Left ventricle myocardium inferior (tissue), 1 donor: ENCODE data around the gene PPIP5K2. TPM values are rescaled to one million over a fixed set of nuclear protein-coding genes. Genes with fewer than 3 reads are reported as not detected.
"Not testable (repeated sequence)": the region's sequence is repeated elsewhere in the genome, so short reads cannot be mapped to it uniquely, and the experiment has no call there.

ENCODE experiments used
- DNase-seq: peaks from one replicate; pipeline ENCODE4 v3.0.0-alpha.2; 2020
- H3K27ac ChIP-seq: fragments of 200-600 bp; replicated peaks from 2 replicates; pipeline ENCODE4 v1.8.0; 2021
- H3K27me3 ChIP-seq: fragments of 200-600 bp; 2 replicates; pipeline ENCODE4 v1.8.0; 2021; ENCODE audit warnings: low read depth
- H3K36me3 ChIP-seq: fragments of 200-600 bp; 2 replicates; pipeline ENCODE4 v1.8.0; 2021
- H3K4me1 ChIP-seq: fragments of 200-600 bp; 2 replicates; pipeline ENCODE4 v1.8.0; 2021
- H3K4me3 ChIP-seq: fragments of 200-600 bp; 2 replicates; pipeline ENCODE4 v1.8.0; 2021; ENCODE audit warnings: mild to moderate bottlenecking, moderate library complexity
- H3K9me3 ChIP-seq: fragments of 200-600 bp; replicated peaks from 2 replicates; pipeline ENCODE4 v1.8.0; 2021
- CTCF ChIP-seq: fragments of 200-600 bp; IDR thresholded peaks from 2 replicates; pipeline ENCODE4 v1.8.0; 2021; ENCODE audit warnings: antibody characterized with exemption, mild to moderate bottlenecking, borderline replicate concordance
- intact Hi-C: fragments of 100-400 bp; cut with micrococcal nuclease; formaldehyde crosslinking; loops from one replicate; pipeline ENCODE4 v1.11.0; 2022
- long read RNA-seq: library from polyadenylated mRNA; unstranded; transcript quantifications from one replicate; pipeline ENCODE4 v2.0.0, GENCODE V29; 2021
- total RNA-seq: library from RNA; stranded (reverse); fragmentation: NEBNext Ultra II Directional; extraction: Animal tissue kit (Norgen Biotek cat#: 25700); gene quantifications from one replicate; pipeline ENCODE4 v1.2.1, GENCODE V29; 2021
- donor health status: DM: no; HTN: yes; CAD: no; lungs with severe emphysema.

Gene PPIP5K2
- total RNA-seq, result 28.5 TPM
- long read RNA-seq, partial matches to known transcripts, result 0 of 7 reads
- long read RNA-seq, other reads (novel, unspliced or antisense), result 6 of 7 reads

GRCh38 chr5:103119765-103120606, at the start of gene PPIP5K2, which contains the start of gene GIN1:
Gene PPIP5K2 (plus strand): TSS chr5:103120301. CDS start chr5:103129590, 9,289 bp downstream.
Gene GIN1 (minus strand): TSS chr5:103120138. CDS start chr5:103108707, 11,431 bp downstream.
- H3K4me1 ChIP-seq, result peaks cover 68% of the 10 kb centered on the region
- intact Hi-C loops, result no loop called here
- peak within 1 kb of the TSS; percentile 86 for H3K4me3 ChIP-seq
- H3K27me3 ChIP-seq, result no peaks in the 10 kb centered on the region
- no peaks in the 10 kb centered on the region for H3K9me3 ChIP-seq
- no peak for TF ChIP-seq CTCF
- peak within 1 kb of the TSS; percentile 97 for H3K27ac ChIP-seq
- no peaks in the 10 kb centered on the region for H3K36me3 ChIP-seq
- peak; percentile 95 for DNase-seq

- H3K4me3 ChIP-seq, H3K27me3 ChIP-seq, DNase-seq, intact Hi-C loops, H3K36me3 ChIP-seq, H3K4me1 ChIP-seq, H3K27ac ChIP-seq: not testable (repeated sequence)
- H3K9me3 ChIP-seq, result peaks cover 55% of the 10 kb centered on the region
Measured at GRCh38 chr5:103073500-103073899, 46.6 kb upstream of the PPIP5K2 start.

GRCh38 chr5:103075442-103075841, 44.7 kb upstream of the PPIP5K2 start:
- Histone ChIP-seq H3K27ac (no peak overlapping the region), H3K4me3 (no peak overlapping the region), H3K4me1 (no peaks in the 10 kb centered on the region), H3K9me3 (peaks cover 74% of the 10 kb centered on the region), H3K27me3 (no peaks in the 10 kb centered on the region), H3K36me3 (no peaks in the 10 kb centered on the region)
- intact Hi-C loops, result no loop called here
- no peak for TF ChIP-seq CTCF
- no peak for DNase-seq

GRCh38 chr5:103079796-103080195, 40.3 kb upstream of the PPIP5K2 start:
- intact Hi-C loops, result no loop called here
- Histone ChIP-seq H3K27me3 (no peaks in the 10 kb centered on the region), H3K27ac (no peak overlapping the region), H3K9me3 (peaks cover 100% of the 10 kb centered on the region), H3K36me3 (peaks cover 15% of the 10 kb centered on the region), H3K4me3 (no peak overlapping the region), H3K4me1 (no peaks in the 10 kb centered on the region)
- TF ChIP-seq CTCF, result no peak
- DNase-seq, result no peak

DNA sequence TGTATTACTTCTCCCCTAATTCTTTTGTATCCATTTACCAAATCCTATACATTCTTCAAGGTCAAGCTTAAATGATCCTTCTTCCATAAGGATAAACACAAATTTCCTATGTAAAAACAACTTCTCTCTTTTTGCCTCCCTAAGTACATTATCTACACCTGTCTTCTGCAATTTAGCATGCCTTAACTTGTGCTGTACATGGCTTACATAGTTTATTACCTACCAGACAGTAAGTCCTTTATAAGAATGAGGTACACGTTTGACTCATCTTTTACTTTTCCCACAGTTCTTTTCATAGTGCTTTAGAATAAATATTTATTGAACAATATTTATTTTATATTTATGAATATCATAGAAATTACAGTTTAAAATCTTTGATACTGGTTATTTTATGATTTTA, 33.6 kb upstream of the PPIP5K2 start:
- no peak for DNase-seq
- H3K36me3 ChIP-seq, result peaks cover 80% of the 10 kb centered on the region
- H3K27ac ChIP-seq, result no peak overlapping the region
- TF ChIP-seq CTCF, result no peak
- H3K27me3 ChIP-seq, result no peaks in the 10 kb centered on the region
- peaks cover 44% of the 10 kb centered on the region for H3K9me3 ChIP-seq
- no peaks in the 10 kb centered on the region for H3K4me1 ChIP-seq
- no peak overlapping the region for H3K4me3 ChIP-seq
- intact Hi-C loops, result no loop called here

DNA sequence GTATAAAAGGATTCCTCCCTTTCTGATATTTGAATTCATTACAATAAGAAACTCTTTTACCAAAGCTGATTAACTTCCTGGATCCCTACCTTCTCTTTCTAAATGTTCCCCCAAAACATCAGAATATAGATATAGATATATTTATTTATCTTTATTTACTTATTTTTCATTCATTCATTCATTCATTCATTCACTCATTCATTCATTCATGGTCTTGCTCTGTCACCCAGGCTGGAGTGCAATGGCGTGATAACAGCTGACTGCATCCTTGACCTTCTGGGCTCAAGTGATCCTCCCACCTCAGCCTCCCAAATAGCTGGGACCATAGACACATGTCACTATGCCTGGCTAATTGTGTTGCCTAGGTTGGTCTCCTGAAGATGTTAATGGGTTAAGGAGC, 30.8 kb upstream of the PPIP5K2 start:
- Histone ChIP-seq H3K4me3 (no peak overlapping the region), H3K36me3 (peaks cover 90% of the 10 kb centered on the region), H3K27me3 (no peaks in the 10 kb centered on the region), H3K4me1 (peaks cover 11% of the 10 kb centered on the region), H3K9me3 (peaks cover 17% of the 10 kb centered on the region), H3K27ac (no peak overlapping the region)
- intact Hi-C loops, result no loop called here
- no peak for TF ChIP-seq CTCF
- no peak for DNase-seq
